NCI-H1417 treated with DMSO at 0.1 percent for 48 hours (cell line): ENCODE results near the gene DBI.
"Not testable (repeated sequence)": the region's sequence is repeated elsewhere in the genome, so short reads cannot be mapped to it uniquely, and the experiment has no call there.

Source experiments
- DNase-seq: peaks from one replicate; lab custom pipeline; 2025; lab: John Stamatoyannopoulos, UW

Gene DBI

GRCh38 chr2:119365436-119365835, 1.3 kb upstream of the DBI start:
- DNase-seq = no peak

GRCh38 chr2:119366161-119366648, 572 bp upstream of the DBI start:
- DNase-seq = no peak

- DNase-seq = no peak
Measured at GRCh38 chr2:119367472-119368099, 809 bp downstream of the DBI start.

- DNase-seq = no peak
Measured at GRCh38 chr2:119369845-119370244, 3.1 kb downstream of the DBI start.

GRCh38 chr2:119371111-119371510, 4.3 kb downstream of the DBI start:
- no peak for DNase-seq

- DNase-seq = no peak
Measured at GRCh38 chr2:119372778-119373568, 6.2 kb downstream of the DBI start.

GRCh38 chr2:119373907-119374745, 7.3 kb downstream of the DBI start:
- not testable (repeated sequence) for DNase-seq

GRCh38 chr2:119376406-119376805, 9.6 kb downstream of the DBI start:
- not testable (repeated sequence) for DNase-seq

GRCh38 chr2:119376810-119377209, 10.0 kb downstream of the DBI start:
- no peak for DNase-seq

GRCh38 chr2:119377294-119377992, 10.7 kb downstream of the DBI start:
- DNase-seq = no peak

GRCh38 chr2:119377993-119378345, 11.2 kb downstream of the DBI start:
- no peak for DNase-seq

- DNase-seq = no peak
Measured at GRCh38 chr2:119378566-119378965, 11.8 kb downstream of the DBI start.

- no peak for DNase-seq
Measured at GRCh38 chr2:119383410-119384140, 16.8 kb downstream of the DBI start.

- DNase-seq = no peak
Measured at GRCh38 chr2:119384971-119385370, 18.2 kb downstream of the DBI start.

- DNase-seq = no peak
Measured at GRCh38 chr2:119385466-119385865, 18.7 kb downstream of the DBI start.

GRCh38 chr2:119387381-119388129, 20.8 kb downstream of the DBI start:
- no peak for DNase-seq

- no peak for DNase-seq
Measured at GRCh38 chr2:119389615-119390306, 23.0 kb downstream of the DBI start.

GRCh38 chr2:119393971-119394748, 27.4 kb downstream of the DBI start:
- no peak for DNase-seq

- no peak for DNase-seq
Measured at GRCh38 chr2:119397196-119397595, 30.4 kb downstream of the DBI start.
